Endometrial microvascular endothelial cells (primary cell): ENCODE results near the gene WWOX. TPM values are rescaled to one million over a fixed set of nuclear protein-coding genes. Genes with fewer than 3 reads are reported as not detected.

ENCODE experiments used
- in situ Hi-C: cut with HindIII; loops from 2 replicates; pipeline ENCODE4 v1.10.0; 2017; ENCODE audit warnings: low sequenced_read_pairs, low pct_unique_long_range_greater_than_20kb; ENCODE audit errors: inconsistent ontology term
- total RNA-seq: library from RNA; depleted of rRNA; stranded (reverse); fragments of >200 nt; gene quantifications from one replicate; pipeline ENCODE4 v1.2.3, GENCODE V29; 2015; ENCODE audit errors: inconsistent ontology term

WWOX gene
- total RNA-seq, 1 donor from 2014 or later: 6.4 TPM

- in situ Hi-C loops: no loop called here
These were observed 630.2 kb downstream of the WWOX start for GRCh38 chr16:78729687-78730086.

- in situ Hi-C loops: no loop called here
These were observed 632.3 kb downstream of the WWOX start for GRCh38 chr16:78731785-78732184.

- in situ Hi-C loops: no loop called here
These were observed 633.2 kb downstream of the WWOX start for GRCh38 chr16:78732696-78733095.

- in situ Hi-C loops: no loop called here
These were observed 635.9 kb downstream of the WWOX start for GRCh38 chr16:78735337-78735736.

- in situ Hi-C loops: no loop called here
These were observed 638.2 kb downstream of the WWOX start for GRCh38 chr16:78737630-78738029.

- in situ Hi-C loops: no loop called here
These were observed 639.1 kb downstream of the WWOX start for GRCh38 chr16:78738557-78738956.

- in situ Hi-C loops: no loop called here
These were observed 640.8 kb downstream of the WWOX start for GRCh38 chr16:78740269-78740668.

- in situ Hi-C loops: no loop called here
These were observed 643.2 kb downstream of the WWOX start for GRCh38 chr16:78742501-78743283.

GRCh38 chr16:78743556-78743955, 644.1 kb downstream of the WWOX start:
- in situ Hi-C loops: no loop called here

- in situ Hi-C loops: no loop called here
These were observed 644.6 kb downstream of the WWOX start for GRCh38 chr16:78744099-78744498.

GRCh38 chr16:78744796-78745107, 645.3 kb downstream of the WWOX start:
- in situ Hi-C loops: no loop called here

- in situ Hi-C loops: no loop called here
These were observed 645.9 kb downstream of the WWOX start for GRCh38 chr16:78745108-78746019.

- in situ Hi-C loops: no loop called here
These were observed 647.3 kb downstream of the WWOX start for GRCh38 chr16:78746718-78747117.

- in situ Hi-C loops: no loop called here
These were observed 648.9 kb downstream of the WWOX start for GRCh38 chr16:78748220-78748929.

- in situ Hi-C loops: no loop called here
These were observed 650.4 kb downstream of the WWOX start for GRCh38 chr16:78749745-78750268.

GRCh38 chr16:78750611-78751010, 651.2 kb downstream of the WWOX start:
- in situ Hi-C loops: no loop called here

GRCh38 chr16:78751601-78752000, 652.1 kb downstream of the WWOX start:
- in situ Hi-C loops: no loop called here

GRCh38 chr16:78754713-78755112, 655.3 kb downstream of the WWOX start:
- in situ Hi-C loops: no loop called here
